ENCODE results near the gene SPRYD3.

DNA sequence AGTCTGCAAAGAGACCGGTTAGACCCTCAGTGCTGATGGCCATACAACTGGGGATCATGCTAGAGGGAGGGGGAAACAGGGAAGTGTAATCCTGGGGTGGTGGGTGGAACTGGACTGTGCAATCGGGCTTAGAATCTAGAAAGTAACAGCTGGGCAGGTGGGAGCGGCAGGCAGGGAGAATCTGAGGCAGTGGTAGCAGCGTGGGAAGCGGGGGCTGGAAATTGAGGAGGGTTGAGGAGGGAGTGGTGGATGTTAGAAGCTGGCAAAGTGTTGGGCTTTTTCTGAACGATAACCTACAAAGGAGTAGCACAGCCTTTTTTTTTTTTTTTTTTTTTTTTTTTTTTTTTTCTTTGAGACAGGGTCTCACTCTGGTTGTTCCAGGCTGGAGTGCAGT, 15.2 kb upstream of the SPRYD3 start:
- TF ChIP-seq, protein P1, sequence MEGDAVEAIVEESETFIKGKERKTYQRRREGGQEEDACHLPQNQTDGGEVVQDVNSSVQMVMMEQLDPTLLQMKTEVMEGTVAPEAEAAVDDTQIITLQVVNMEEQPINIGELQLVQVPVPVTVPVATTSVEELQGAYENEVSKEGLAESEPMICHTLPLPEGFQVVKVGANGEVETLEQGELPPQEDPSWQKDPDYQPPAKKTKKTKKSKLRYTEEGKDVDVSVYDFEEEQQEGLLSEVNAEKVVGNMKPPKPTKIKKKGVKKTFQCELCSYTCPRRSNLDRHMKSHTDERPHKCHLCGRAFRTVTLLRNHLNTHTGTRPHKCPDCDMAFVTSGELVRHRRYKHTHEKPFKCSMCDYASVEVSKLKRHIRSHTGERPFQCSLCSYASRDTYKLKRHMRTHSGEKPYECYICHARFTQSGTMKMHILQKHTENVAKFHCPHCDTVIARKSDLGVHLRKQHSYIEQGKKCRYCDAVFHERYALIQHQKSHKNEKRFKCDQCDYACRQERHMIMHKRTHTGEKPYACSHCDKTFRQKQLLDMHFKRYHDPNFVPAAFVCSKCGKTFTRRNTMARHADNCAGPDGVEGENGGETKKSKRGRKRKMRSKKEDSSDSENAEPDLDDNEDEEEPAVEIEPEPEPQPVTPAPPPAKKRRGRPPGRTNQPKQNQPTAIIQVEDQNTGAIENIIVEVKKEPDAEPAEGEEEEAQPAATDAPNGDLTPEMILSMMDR (IDR thresholded peaks at IDR 0.05; ENCODE audit: insufficient read depth, low read depth, low read length): no peak
- TF ChIP-seq EZH2 (IDR thresholded peaks at IDR 0.05; ENCODE audit: insufficient read depth, low read length): no peak

Data from astrocyte (in vitro differentiated cells and primary cell).